SK-N-MC (cell line): Measurements from ENCODE around the gene OXGR1.
"Not testable (repeated sequence)": the region's sequence is repeated elsewhere in the genome, so short reads cannot be mapped to it uniquely, and the experiment has no call there.

Experiments
- DNase-seq: peaks from one replicate; pipeline ENCODE4 v3.0.0-alpha.2; 2011; ENCODE audit warnings: low read depth, low spot score
- H3K27ac ChIP-seq: fragments of 200-600 bp; sonication (generic); 2 replicates; pipeline ENCODE4 v1.5.1; 2016; ENCODE audit warnings: mixed run types
- H3K36me3 ChIP-seq: fragments of 200-600 bp; sonication (generic); 2 replicates; pipeline ENCODE4 v1.6.1; 2017; ENCODE audit warnings: antibody characterized with exemption, low read length, mixed read lengths; ENCODE audit not compliant: insufficient read depth
- H3K4me3 ChIP-seq: fragments of 200-600 bp; sonication (generic); 2 replicates; pipeline ENCODE4 v1.5.1; 2016
- H3K9ac ChIP-seq: fragments of 200-600 bp; sonication (generic); 2 replicates; pipeline ENCODE4 v1.8.0; 2017; ENCODE audit warnings: mixed run types, mixed read lengths; ENCODE audit not compliant: insufficient read length
- H3K9me3 ChIP-seq: fragments of 200-600 bp; sonication (generic); 2 replicates; pipeline ENCODE4 v1.6.1; 2017; ENCODE audit warnings: low read depth, mild to moderate bottlenecking, antibody characterized with exemption, low read length, moderate library complexity, mixed read lengths
- EZH2 ChIP-seq: fragments of 200-600 bp; sonication (generic); IDR thresholded peaks from one replicate; pipeline ENCODE4 v1.6.1; 2017; ENCODE audit warnings: antibody characterized with exemption
- FOXP2 ChIP-seq: optimal IDR thresholded peaks from 2 replicates; pipeline ENCODE3; 2011; ENCODE audit warnings: mild to moderate bottlenecking, moderate library complexity; ENCODE audit not compliant: insufficient read depth; ENCODE audit errors: extremely low read length, control extremely low read depth
- POLR2AphosphoS5 ChIP-seq: IDR thresholded peaks from 2 replicates; pipeline ENCODE4 v1.6.1; 2012; ENCODE audit warnings: mild to moderate bottlenecking, low read depth, low read length, borderline replicate concordance

Gene OXGR1

GRCh38 chr13:96988441-96988840, 5.8 kb downstream of the OXGR1 start:
- no peaks in the 10 kb centered on the region for H3K9me3 ChIP-seq
- no peaks in the 10 kb centered on the region for H3K36me3 ChIP-seq
- no peak for TF ChIP-seq FOXP2
- no peak for TF ChIP-seq POLR2AphosphoS5
- TF ChIP-seq EZH2, result no peak
- no peak overlapping the region for H3K4me3 ChIP-seq
- no peak overlapping the region for H3K27ac ChIP-seq
- no peak for DNase-seq
- H3K9ac ChIP-seq, result no peak overlapping the region

- Histone ChIP-seq H3K4me3 (no peak overlapping the region), H3K9ac (no peak overlapping the region), H3K27ac (no peak overlapping the region), H3K9me3 (no peaks in the 10 kb centered on the region; the same call in 1 of the 2 replicates), H3K36me3 (no peaks in the 10 kb centered on the region)
- no peak for TF ChIP-seq POLR2AphosphoS5
- TF ChIP-seq FOXP2, result no peak
- no peak for TF ChIP-seq EZH2
- DNase-seq, result no peak
These were observed 10.2 kb downstream of the OXGR1 start for GRCh38 chr13:96984051-96984508.

GRCh38 chr13:96982672-96983071, 11.6 kb downstream of the OXGR1 start:
- no peak overlapping the region for H3K9ac ChIP-seq
- TF ChIP-seq POLR2AphosphoS5 (no peak), EZH2 (no peak), FOXP2 (no peak)
- no peak overlapping the region for H3K4me3 ChIP-seq
- no peaks in the 10 kb centered on the region for H3K36me3 ChIP-seq
- H3K27ac ChIP-seq, result no peak overlapping the region
- H3K9me3 ChIP-seq, result no peaks in the 10 kb centered on the region; the same call in 1 of the 2 replicates
- no peak for DNase-seq

GRCh38 chr13:96979861-96980260, 14.4 kb downstream of the OXGR1 start:
- not testable (repeated sequence) for DNase-seq, H3K9ac ChIP-seq, H3K36me3 ChIP-seq, H3K4me3 ChIP-seq, H3K27ac ChIP-seq, H3K9me3 ChIP-seq

GRCh38 chr13:96968027-96968426, 26.2 kb downstream of the OXGR1 start:
- Histone ChIP-seq H3K27ac (no peak overlapping the region), H3K36me3 (no peaks in the 10 kb centered on the region), H3K9me3 (peaks cover 5% of the 10 kb centered on the region; the same call in 1 of the 2 replicates), H3K4me3 (no peak overlapping the region), H3K9ac (no peak overlapping the region)
- no peak for DNase-seq
- no peak for TF ChIP-seq EZH2
- TF ChIP-seq FOXP2, result no peak
- TF ChIP-seq POLR2AphosphoS5, result no peak

GRCh38 chr13:96967248-96967745, 27.0 kb downstream of the OXGR1 start:
- Histone ChIP-seq H3K36me3 (no peaks in the 10 kb centered on the region), H3K9me3 (peaks cover 5% of the 10 kb centered on the region; the same call in 1 of the 2 replicates), H3K27ac (no peak overlapping the region), H3K4me3 (no peak overlapping the region), H3K9ac (no peak overlapping the region)
- no peak for DNase-seq
- TF ChIP-seq EZH2 (no peak), POLR2AphosphoS5 (no peak), FOXP2 (no peak)

- Histone ChIP-seq H3K4me3 (no peak overlapping the region), H3K9me3 (peaks cover 5% of the 10 kb centered on the region; the same call in 1 of the 2 replicates), H3K9ac (no peak overlapping the region), H3K27ac (no peak overlapping the region), H3K36me3 (no peaks in the 10 kb centered on the region)
- DNase-seq, result no peak
- TF ChIP-seq POLR2AphosphoS5, result no peak
- TF ChIP-seq EZH2, result no peak
- no peak for TF ChIP-seq FOXP2
These were observed 27.7 kb downstream of the OXGR1 start for GRCh38 chr13:96966415-96967102.

- Histone ChIP-seq H3K9ac (no peak overlapping the region), H3K4me3 (no peak overlapping the region), H3K9me3 (peaks cover 5% of the 10 kb centered on the region; the same call in 1 of the 2 replicates), H3K36me3 (no peaks in the 10 kb centered on the region), H3K27ac (no peak overlapping the region)
- TF ChIP-seq POLR2AphosphoS5, result no peak
- no peak for TF ChIP-seq EZH2
- no peak for TF ChIP-seq FOXP2
- no peak for DNase-seq
These were observed 30.3 kb downstream of the OXGR1 start for GRCh38 chr13:96963786-96964475.

GRCh38 chr13:96960379-96960778, 33.9 kb downstream of the OXGR1 start:
- Histone ChIP-seq H3K36me3 (no peaks in the 10 kb centered on the region), H3K9ac (no peak overlapping the region), H3K9me3 (no peaks in the 10 kb centered on the region), H3K27ac (no peak overlapping the region), H3K4me3 (no peak overlapping the region)
- TF ChIP-seq EZH2 (no peak), FOXP2 (no peak), POLR2AphosphoS5 (no peak)
- no peak for DNase-seq
